ENCODE results near the gene CYB561D2.

DNA sequence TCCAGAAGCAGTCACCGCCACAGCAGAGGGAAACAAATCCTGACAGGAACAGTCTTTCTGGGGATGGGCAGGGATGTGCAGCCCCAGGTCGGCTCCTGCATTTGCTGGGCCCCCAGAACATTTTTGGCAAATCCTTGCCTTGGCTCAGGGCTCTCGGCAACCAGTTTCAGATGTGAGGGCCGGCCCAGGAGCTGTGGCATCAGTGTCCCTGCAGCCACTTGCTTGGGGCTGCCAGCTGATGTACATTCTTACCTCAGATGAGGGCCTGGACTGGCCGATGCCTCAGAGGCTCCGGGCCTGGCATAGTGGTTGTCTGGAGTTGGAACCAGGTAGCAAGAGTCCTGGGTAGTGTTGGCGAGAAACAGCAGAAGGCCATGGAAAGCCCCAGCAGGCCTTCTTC lies 4.2 kb downstream of the CYB561D2 start:
- TF ChIP-seq, protein P1, sequence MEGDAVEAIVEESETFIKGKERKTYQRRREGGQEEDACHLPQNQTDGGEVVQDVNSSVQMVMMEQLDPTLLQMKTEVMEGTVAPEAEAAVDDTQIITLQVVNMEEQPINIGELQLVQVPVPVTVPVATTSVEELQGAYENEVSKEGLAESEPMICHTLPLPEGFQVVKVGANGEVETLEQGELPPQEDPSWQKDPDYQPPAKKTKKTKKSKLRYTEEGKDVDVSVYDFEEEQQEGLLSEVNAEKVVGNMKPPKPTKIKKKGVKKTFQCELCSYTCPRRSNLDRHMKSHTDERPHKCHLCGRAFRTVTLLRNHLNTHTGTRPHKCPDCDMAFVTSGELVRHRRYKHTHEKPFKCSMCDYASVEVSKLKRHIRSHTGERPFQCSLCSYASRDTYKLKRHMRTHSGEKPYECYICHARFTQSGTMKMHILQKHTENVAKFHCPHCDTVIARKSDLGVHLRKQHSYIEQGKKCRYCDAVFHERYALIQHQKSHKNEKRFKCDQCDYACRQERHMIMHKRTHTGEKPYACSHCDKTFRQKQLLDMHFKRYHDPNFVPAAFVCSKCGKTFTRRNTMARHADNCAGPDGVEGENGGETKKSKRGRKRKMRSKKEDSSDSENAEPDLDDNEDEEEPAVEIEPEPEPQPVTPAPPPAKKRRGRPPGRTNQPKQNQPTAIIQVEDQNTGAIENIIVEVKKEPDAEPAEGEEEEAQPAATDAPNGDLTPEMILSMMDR (IDR thresholded peaks at IDR 0.05) = no peak
- no peak for TF ChIP-seq POLR2AphosphoS5 (IDR thresholded peaks at IDR 0.05; ENCODE audit: insufficient read depth in 1 of 2, low read depth in 1 of 2)

All from vagina (tissue), 2 donors.